ENCODE data around the gene SLC35F1. TPM values are rescaled to one million over a fixed set of nuclear protein-coding genes. Genes with fewer than 3 reads are reported as not detected.

SLC35F1 gene
- total RNA-seq, 1 experiment from 2014 or later: not detected

- Mint-ChIP-seq H3K4me3 (ENCODE audit: unreplicated experiment) (no peak overlapping the region), H3K4me1 (ENCODE audit: insufficient read depth, unreplicated experiment) (no peaks in the 10 kb centered on the region), H3K36me3 (ENCODE audit: insufficient read depth, unreplicated experiment) (no peaks in the 10 kb centered on the region), H3K27ac (ENCODE audit: low read depth, unreplicated experiment) (no peak overlapping the region), H3K9me3 (ENCODE audit: unreplicated experiment) (no peaks in the 10 kb centered on the region), H3K27me3 (ENCODE audit: insufficient read depth, unreplicated experiment) (peaks cover 42% of the 10 kb centered on the region)
- intact Hi-C loops (cut with micrococcal nuclease): no loop called here
- no TSS peak for BruUV-seq (replicated peaks)
- TF ChIP-seq CTCF (IDR thresholded peaks at IDR 0.05; ENCODE audit: unreplicated experiment): no peak
- DNase-seq (ENCODE audit: unreplicated experiment): no peak
- ChIA-PET POLR2A (no interaction called here), CTCF (interaction anchor here (0.7 to 3.7 kb wide), 2 partner anchors 10 to 1269 kb away, joined by 4 to 23 read pairs; no protein-coding TSS in a partner anchor)
Observed at GRCh38 chr6:117986396-117986795, 79.3 kb downstream of the SLC35F1 start.

- CTCF ChIA-PET: interaction anchor here (0.5 to 2.4 kb wide), 2 partner anchors 12 to 296 kb away, joined by 6 to 14 read pairs; no protein-coding TSS in a partner anchor
- no peak overlapping the region for H3K4me3 Mint-ChIP-seq (ENCODE audit: unreplicated experiment)
- H3K27ac Mint-ChIP-seq (ENCODE audit: low read depth, unreplicated experiment): no peak overlapping the region
- TF ChIP-seq CTCF (IDR thresholded peaks at IDR 0.05; ENCODE audit: unreplicated experiment): no peak
- peaks cover 38% of the 10 kb centered on the region for H3K27me3 Mint-ChIP-seq (ENCODE audit: insufficient read depth, unreplicated experiment)
- no peaks in the 10 kb centered on the region for H3K36me3 Mint-ChIP-seq (ENCODE audit: insufficient read depth, unreplicated experiment)
- H3K4me1 Mint-ChIP-seq (ENCODE audit: insufficient read depth, unreplicated experiment): no peaks in the 10 kb centered on the region
- intact Hi-C loops (cut with micrococcal nuclease): no loop called here
- no TSS peak for BruUV-seq (replicated peaks)
- DNase-seq (ENCODE audit: unreplicated experiment): no peak
- POLR2A ChIA-PET: no interaction called here
- H3K9me3 Mint-ChIP-seq (ENCODE audit: unreplicated experiment): no peaks in the 10 kb centered on the region
Observed at GRCh38 chr6:117989086-117989485, 82.0 kb downstream of the SLC35F1 start.

GRCh38 chr6:117990151-117990550 is 83.1 kb downstream of the SLC35F1 start:
- TF ChIP-seq CTCF (IDR thresholded peaks at IDR 0.05; ENCODE audit: unreplicated experiment): no peak
- BruUV-seq (replicated peaks): no TSS peak
- DNase-seq (ENCODE audit: unreplicated experiment): no peak
- H3K36me3 Mint-ChIP-seq (ENCODE audit: insufficient read depth, unreplicated experiment): no peaks in the 10 kb centered on the region
- intact Hi-C loops (cut with micrococcal nuclease): no loop called here
- H3K27ac Mint-ChIP-seq (ENCODE audit: low read depth, unreplicated experiment): no peak overlapping the region
- peaks cover 38% of the 10 kb centered on the region for H3K27me3 Mint-ChIP-seq (ENCODE audit: insufficient read depth, unreplicated experiment)
- no peak overlapping the region for H3K4me3 Mint-ChIP-seq (ENCODE audit: unreplicated experiment)
- no peaks in the 10 kb centered on the region for H3K9me3 Mint-ChIP-seq (ENCODE audit: unreplicated experiment)
- ChIA-PET CTCF (interaction anchor here (2.4 kb wide), 1 partner anchor 13 kb away, joined by 14 read pairs; no protein-coding TSS in a partner anchor), POLR2A (no interaction called here)
- no peaks in the 10 kb centered on the region for H3K4me1 Mint-ChIP-seq (ENCODE audit: insufficient read depth, unreplicated experiment)

- ChIA-PET POLR2A (interaction anchor here (0.6 to 0.8 kb wide), 3 partner anchors 246 to 1536 kb away, joined by 3 read pairs; no protein-coding TSS in a partner anchor), CTCF (no interaction called here)
- Mint-ChIP-seq H3K36me3 (ENCODE audit: insufficient read depth, unreplicated experiment) (no peaks in the 10 kb centered on the region), H3K4me3 (ENCODE audit: unreplicated experiment) (no peak overlapping the region), H3K27ac (ENCODE audit: low read depth, unreplicated experiment) (no peak overlapping the region), H3K27me3 (ENCODE audit: insufficient read depth, unreplicated experiment) (peaks cover 24% of the 10 kb centered on the region), H3K4me1 (ENCODE audit: insufficient read depth, unreplicated experiment) (no peaks in the 10 kb centered on the region), H3K9me3 (ENCODE audit: unreplicated experiment) (no peaks in the 10 kb centered on the region)
- intact Hi-C loops (cut with micrococcal nuclease): no loop called here
- no peak for TF ChIP-seq CTCF (IDR thresholded peaks at IDR 0.05; ENCODE audit: unreplicated experiment)
- DNase-seq (ENCODE audit: unreplicated experiment): no peak
- BruUV-seq (replicated peaks): no TSS peak
Observed at GRCh38 chr6:117992856-117993255, 85.8 kb downstream of the SLC35F1 start.
